Adrenal gland (tissue), 12 donors: Measurements from ENCODE around the gene PON2. TPM values are rescaled to one million over a fixed set of nuclear protein-coding genes. Genes with fewer than 3 reads are reported as not detected.
A peak's percentile ranks its signal among the peaks of the same experiment; 100 is the strongest.

Experiments
- DNase-seq, 7 donors: peaks; one replicate each; pipeline ENCODE4 v3.0.0-alpha.2; 2019 to 2020
- H3K27ac ChIP-seq, 5 donors: fragments of 200-600 bp; sonication (generic) in 4 of 5; 1 replicate in 3 of 5; 2 replicates in 2 of 5; pipeline versions ENCODE4 v1.5.1 to v1.8.0; 2016 to 2020; ENCODE audit warnings: mild to moderate bottlenecking in 1 of 5
- H3K27me3 ChIP-seq: fragments of 200-600 bp; 2 replicates; pipeline ENCODE4 v1.8.0; 2021
- H3K36me3 ChIP-seq, 2 donors: fragments of 200-600 bp; replicated peaks in 1 of 2; 1 replicate in 1 of 2; 2 replicates in 1 of 2; pipeline versions ENCODE4 v1.5.1 to v1.8.0; 2018 to 2022
- H3K4me1 ChIP-seq, 2 donors: fragments of 200-600 bp; replicated peaks in 1 of 2; 1 replicate in 1 of 2; 2 replicates in 1 of 2; pipeline versions ENCODE4 v1.5.1 to v1.8.0; 2018 to 2021
- H3K4me3 ChIP-seq, 4 donors: fragments of 200-600 bp; sonication (generic) in 3 of 4; one replicate each; pipeline ENCODE4 v1.5.1; 2016 to 2018
- H3K9me3 ChIP-seq, 3 donors: fragments of 200-600 bp; sonication (generic) in 1 of 3; replicated peaks in 1 of 3; 1 replicate in 2 of 3; 2 replicates in 1 of 3; pipeline versions ENCODE4 v1.5.1 to v1.8.0; 2016 to 2021
- CTCF ChIP-seq, 6 experiments: fragments of 450-650 bp in 4 of 6; fragments of 200-600 bp in 2 of 6; sonication (generic) in 1 of 6; IDR thresholded peaks; 1 replicate in 5 of 6; 2 replicates in 1 of 6; pipeline versions ENCODE4 v1.5.1 to v1.8.0; 2016 to 2021; ENCODE audit warnings: antibody characterized with exemption in 6 of 6, mild to moderate bottlenecking in 2 of 6, moderate library complexity in 1 of 6
- POLR2A ChIP-seq, 2 donors: fragments of 450-650 bp; IDR thresholded peaks; one replicate each; pipeline ENCODE4 v1.6.1; 2017; ENCODE audit warnings: antibody characterized with exemption in 2 of 2, mild to moderate bottlenecking in 2 of 2, moderate library complexity in 1 of 2
- WGBS, 4 donors: extraction: QIAGEN DNeasy Blood & Tissue Kit in 2 of 4; methylation state at CpG; one replicate each; pipeline versions ENCODE4 v1.1.5 to v1.1.7; 2013 to 2017; 5-methylcytosine and 5-hydroxymethylcytosine counted together
- intact Hi-C, 2 donors: fragments of 100-400 bp; cut with DNase I; formaldehyde crosslinking; loops; one replicate each; pipeline versions ENCODE4 v1.14.1 to v1.15.0; 2022 to 2023
- polyA plus RNA-seq, 3 donors: library from polyadenylated mRNA; stranded (reverse); fragments of 200-250 nt in 2 of 3; fragments of 350-450 nt in 1 of 3; fragmentation: Illumina TruSeq in 1 of 3; extraction: RNeasy Lipid Tissue Mini Kit (QIAGEN cat#74804) in 1 of 3; gene quantifications; one replicate each; pipeline ENCODE4 v1.2.3, GENCODE V29; 2013 to 2014
- total RNA-seq, 9 donors: library from RNA; depleted of rRNA in 4 of 9; stranded (reverse); fragments of >200 nt in 4 of 9; fragments of 120-200 nt in 1 of 9; fragmentation: NEBNext Ultra II Directional in 1 of 9; extraction: Animal tissue kit (Norgen Biotek cat#: 25700) in 1 of 9; gene quantifications; one replicate each; pipeline versions ENCODE4 v1.1.0 to v1.2.4, GENCODE V29; 2013 to 2023
- donor health status: healthy with polysubstance abuse.
- donor health status: Bipolar disorder and iron deficiency.
- donor health status: DM: yes; HTN: yes; CAD: no.
- donor health status: DM: no; HTN: no; CAD: no.
- donor health status: DM: no; HTN: no; CAD: no.
- donor health status: DM: yes; HTN: yes; CAD: no.

Gene PON2
- total and polyA plus RNA-seq, 12 donors: 74.4 to 369 (median 230) TPM

- no peaks in the 10 kb centered on the region for H3K27me3 ChIP-seq
- 35 to 59% (median 41%) methylated on average over 16 to 68 of the region's 68 CpGs for WGBS, 4 donors
- H3K4me1 ChIP-seq: peaks cover 2 to 21% of the 10 kb centered on the region in 2 donors
- DNase-seq: peak in 1 of 7 donors; percentile 9
- peak within 1 kb of the TSS in 2 of 4 donors; percentile 11 to 51 for H3K4me3 ChIP-seq
- intact Hi-C loops: no loop called here
- TF ChIP-seq CTCF (IDR thresholded peaks at IDR 0.05) (no peak), POLR2A (IDR thresholded peaks at IDR 0.05) (no peak)
- no peaks in the 10 kb centered on the region for H3K9me3 ChIP-seq
- H3K36me3 ChIP-seq: no peaks in the 10 kb centered on the region
- H3K27ac ChIP-seq: no peak within 1 kb of the TSS
Measured at GRCh38 chr7:95396136-95397032, 38.4 kb downstream of the PON2 start, which contains the start of gene PON3. Gene PON3, minus strand, starts transcription at chr7:95396375. Its CDS starts 25 bp downstream, at chr7:95396350.

GRCh38 chr7:95395755-95396135, 39.1 kb downstream of the PON2 start:
- Histone ChIP-seq H3K27ac (no peak overlapping the region), H3K9me3 (no peaks in the 10 kb centered on the region), H3K4me3 (peak overlapping the region in 1 of 4 donors; percentile 51), H3K27me3 (no peaks in the 10 kb centered on the region), H3K36me3 (no peaks in the 10 kb centered on the region), H3K4me1 (peaks cover 8 to 22% of the 10 kb centered on the region in 2 donors)
- intact Hi-C loops: no loop called here
- DNase-seq: no peak
- TF ChIP-seq CTCF (IDR thresholded peaks at IDR 0.05) (no peak), POLR2A (IDR thresholded peaks at IDR 0.05) (no peak)
- WGBS, 4 donors: 82 to 87% (median 85%) methylated on average over 11 of the region's 11 CpGs

GRCh38 chr7:95394370-95394769, 40.5 kb downstream of the PON2 start:
- Histone ChIP-seq H3K36me3 (no peaks in the 10 kb centered on the region), H3K27ac (no peak overlapping the region), H3K4me3 (no peak overlapping the region), H3K4me1 (peaks cover 9 to 22% of the 10 kb centered on the region in 2 donors), H3K9me3 (no peaks in the 10 kb centered on the region), H3K27me3 (no peaks in the 10 kb centered on the region)
- intact Hi-C loops: no loop called here
- no peak for DNase-seq
- no peak for TF ChIP-seq CTCF (IDR thresholded peaks at IDR 0.05)
- TF ChIP-seq POLR2A (IDR thresholded peaks at IDR 0.05): no peak
- 91 to 98% (median 95%) methylated on average over 3 of the region's 3 CpGs for WGBS, 4 donors

- Histone ChIP-seq H3K27me3 (no peaks in the 10 kb centered on the region), H3K36me3 (no peaks in the 10 kb centered on the region), H3K27ac (peak overlapping the region in 4 of 5 donors; percentile 1 to 77 (median 44)), H3K4me1 (peaks cover 9 to 22% of the 10 kb centered on the region in 2 donors), H3K9me3 (no peaks in the 10 kb centered on the region), H3K4me3 (no peak overlapping the region)
- 29 to 35% (median 32%) methylated on average over 2 of the region's 2 CpGs for WGBS, 4 donors
- intact Hi-C loops: no loop called here
- DNase-seq: peak in 4 of 7 donors; percentile 28 to 77 (median 51)
- TF ChIP-seq CTCF (IDR thresholded peaks at IDR 0.05) (no peak), POLR2A (IDR thresholded peaks at IDR 0.05) (no peak)
Measured at GRCh38 chr7:95391761-95392160, 43.1 kb downstream of the PON2 start.
